Retina (tissue), 1 donor: Measurements from ENCODE around the gene MYL6.
"Not testable (repeated sequence)": the region's sequence is repeated elsewhere in the genome, so short reads cannot be mapped to it uniquely, and the experiment has no call there.

Experiments
- DNase-seq: peaks from one replicate; pipeline ENCODE4 v3.0.0-alpha.2; 2016

Gene MYL6

DNA sequence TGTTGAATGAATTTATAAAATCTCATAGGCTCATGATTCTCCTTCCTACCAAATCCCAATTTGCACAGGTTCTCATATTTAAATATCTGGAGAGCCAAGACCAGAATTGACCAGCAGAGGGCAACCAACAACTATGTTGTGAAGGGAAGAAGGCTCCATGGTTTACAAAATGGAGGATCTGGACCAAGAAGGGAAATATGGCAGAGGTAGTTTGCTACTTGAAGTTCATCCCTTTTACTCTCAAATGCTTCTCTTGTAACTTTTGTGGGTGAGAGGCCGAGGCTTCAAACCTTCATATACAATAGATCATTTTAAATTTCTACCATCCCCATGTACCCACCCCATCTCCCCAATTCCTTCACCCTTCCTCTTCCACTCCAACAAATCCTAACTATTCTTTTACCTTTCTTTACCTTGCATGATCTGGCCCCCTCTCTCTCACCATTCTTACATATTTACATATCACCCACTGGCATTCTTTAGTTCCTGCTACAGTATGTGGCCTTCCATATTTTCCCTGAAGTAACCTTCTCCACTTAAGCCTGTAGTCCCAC lies 34.9 kb downstream of the MYL6 start:
- DNase-seq, result peak; percentile 64

DNA sequence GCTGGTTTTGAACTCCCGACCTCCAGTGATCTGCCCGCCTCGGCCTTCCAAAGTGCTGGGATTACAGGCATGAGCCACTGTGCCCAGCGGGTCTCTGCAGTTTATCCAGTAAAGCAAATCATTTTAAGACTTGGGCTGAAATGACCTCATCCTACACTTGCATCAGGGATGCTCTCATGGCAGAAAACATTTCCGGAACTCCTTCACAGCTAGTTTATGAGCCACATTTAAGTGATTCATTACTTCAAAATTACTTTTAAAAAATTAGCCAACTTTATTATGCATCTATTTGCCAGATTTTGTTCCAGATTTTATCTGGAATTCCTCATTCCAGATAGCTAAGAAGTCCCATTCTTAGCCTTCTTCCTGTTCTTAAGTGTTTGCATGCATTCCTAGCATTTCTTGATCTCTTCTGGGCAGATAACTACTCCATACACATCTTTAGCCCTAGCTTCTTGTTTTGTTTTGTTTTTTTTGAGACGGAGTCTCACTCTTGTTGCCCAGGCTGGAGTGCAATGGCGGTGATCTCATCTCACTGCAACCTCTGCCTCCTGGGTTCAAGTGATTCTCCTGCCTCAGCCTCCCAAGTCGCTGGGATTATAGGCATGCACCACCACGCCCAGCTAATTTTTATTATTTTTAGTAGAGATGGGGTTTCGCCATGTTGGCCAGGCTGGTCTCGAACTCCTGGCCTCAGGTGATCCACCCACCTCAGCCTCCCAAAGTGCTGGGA lies 38.8 kb downstream of the MYL6 start:
- DNase-seq, result not testable (repeated sequence)

DNA sequence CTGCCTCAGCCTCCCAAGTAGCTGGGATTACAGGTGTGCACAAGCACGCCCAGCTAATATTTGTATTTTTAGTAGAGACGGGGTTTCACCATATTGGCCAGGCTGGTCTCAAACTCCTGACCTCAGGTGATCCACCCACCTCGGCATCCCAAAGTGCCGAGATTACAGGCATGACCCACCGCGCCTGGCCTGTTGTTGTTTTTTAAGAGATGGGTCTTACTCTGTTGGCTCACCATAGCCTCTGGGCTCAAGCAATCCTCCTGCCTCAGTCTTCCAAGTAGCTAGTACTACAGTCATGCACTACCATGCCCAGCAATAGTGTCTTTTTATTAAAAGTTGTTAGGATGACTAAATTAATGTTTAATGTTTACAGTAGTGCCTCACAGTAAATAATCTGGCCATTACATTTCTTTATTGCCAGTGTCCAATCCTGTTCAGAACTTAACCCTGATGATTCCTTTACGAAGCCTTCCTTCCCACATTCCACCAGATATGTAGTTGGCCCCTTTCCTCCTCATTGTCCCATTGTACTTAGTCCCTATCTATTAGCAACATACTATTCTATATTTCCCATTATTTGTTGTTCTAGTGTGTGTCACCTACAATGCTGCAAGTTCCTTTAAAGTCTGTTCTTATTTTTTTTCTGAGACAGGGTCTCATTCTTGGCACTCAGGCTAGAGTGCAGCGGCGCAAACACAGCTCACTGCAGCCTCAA lies 39.9 kb downstream of the MYL6 start:
- DNase-seq, result no peak

DNA sequence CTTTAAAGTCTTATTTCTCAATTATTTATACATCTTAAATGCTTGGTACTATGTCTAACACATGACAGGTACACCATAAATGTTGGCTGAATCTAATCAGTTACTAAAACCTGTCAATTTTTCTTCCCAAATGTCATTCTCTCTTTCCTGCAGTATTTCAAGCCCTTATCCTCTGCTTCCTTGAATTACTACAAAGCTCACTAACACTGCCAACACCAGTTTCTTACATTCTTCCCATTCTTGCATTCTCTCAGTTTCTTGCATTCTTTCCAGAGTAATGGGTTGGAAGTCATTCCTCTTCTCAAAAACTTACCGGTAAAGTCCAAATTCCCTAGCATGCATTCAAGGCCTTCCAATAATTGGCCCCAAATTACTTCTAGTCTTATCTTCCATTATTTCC lies 40.7 kb downstream of the MYL6 start:
- DNase-seq, result no peak

DNA sequence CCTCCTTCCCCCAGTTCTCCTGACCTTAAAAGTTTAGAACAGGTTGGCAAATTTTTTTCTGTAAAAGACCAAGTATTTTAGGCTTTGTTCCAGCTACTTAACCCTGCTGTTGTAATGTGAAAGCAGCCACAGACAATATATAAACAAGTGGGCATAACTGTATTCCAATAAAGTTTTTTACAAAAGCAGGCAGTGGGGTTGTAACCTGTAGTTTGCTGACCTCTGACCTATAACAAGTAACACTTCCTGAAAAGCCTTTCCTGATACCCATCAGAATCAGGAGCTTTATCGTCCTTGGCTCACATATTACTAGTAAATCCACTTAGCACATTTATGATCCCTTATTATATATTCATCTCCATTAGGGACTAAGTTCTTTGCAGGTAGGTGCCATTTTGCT lies 44.2 kb downstream of the MYL6 start:
- no peak for DNase-seq

DNA sequence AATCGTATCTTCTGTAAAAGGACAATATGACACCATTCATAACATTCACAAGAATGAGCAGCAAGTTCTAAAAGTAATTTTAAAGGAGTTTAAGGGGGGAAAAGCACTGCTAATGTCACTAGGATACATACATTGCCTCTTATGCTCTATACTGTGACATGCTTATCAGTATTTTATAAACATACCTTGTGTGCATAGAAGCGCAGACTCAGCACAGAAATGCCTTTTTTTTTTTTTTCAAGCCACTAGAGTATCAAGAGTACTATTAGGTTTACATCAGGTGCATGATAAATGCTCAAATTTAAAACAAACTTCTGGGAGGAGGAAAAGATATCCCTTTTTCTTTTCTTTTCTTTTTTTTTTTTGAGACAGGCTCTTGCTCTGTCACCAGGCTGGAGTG lies 44.7 kb downstream of the MYL6 start:
- DNase-seq, result no peak

DNA sequence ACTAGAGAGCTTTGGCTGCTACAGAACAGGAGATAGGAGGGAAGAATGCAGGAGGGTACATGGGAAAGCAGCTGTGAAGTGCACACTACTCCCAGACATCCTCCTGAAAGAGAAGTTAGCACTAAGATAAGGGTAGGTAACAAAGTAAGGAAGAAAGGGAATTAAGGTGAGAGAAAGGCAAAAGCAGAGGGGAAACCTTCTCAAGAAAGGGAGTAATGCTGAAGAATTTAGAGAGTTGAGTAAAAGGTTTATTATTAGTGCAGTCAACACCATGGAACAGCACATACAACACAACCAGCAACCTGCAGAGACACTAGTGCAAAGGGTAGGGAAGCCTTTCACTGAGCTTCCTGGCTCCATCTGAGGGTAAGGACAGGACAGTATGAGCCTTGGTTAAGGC lies 46.1 kb downstream of the MYL6 start:
- no peak for DNase-seq

DNA sequence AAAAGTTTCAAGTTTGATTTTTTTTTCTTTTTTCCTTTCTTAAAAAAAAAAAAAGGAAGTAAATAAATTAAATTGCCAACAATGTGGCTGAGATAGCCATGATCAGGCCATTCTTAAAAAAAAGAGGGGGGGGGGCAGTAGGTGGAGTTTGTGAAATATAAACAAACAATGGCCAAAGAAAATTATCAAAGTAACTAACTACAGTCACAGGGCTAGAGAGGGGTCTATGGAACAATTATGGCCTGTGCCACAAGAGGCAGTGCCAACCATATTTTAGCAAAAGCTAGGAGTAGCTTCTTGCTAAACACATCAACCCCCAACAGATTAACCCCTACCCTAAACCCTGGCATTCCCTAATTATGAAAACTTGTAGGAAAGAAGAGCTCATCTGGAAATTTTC lies 47.3 kb downstream of the MYL6 start:
- no peak for DNase-seq

DNA sequence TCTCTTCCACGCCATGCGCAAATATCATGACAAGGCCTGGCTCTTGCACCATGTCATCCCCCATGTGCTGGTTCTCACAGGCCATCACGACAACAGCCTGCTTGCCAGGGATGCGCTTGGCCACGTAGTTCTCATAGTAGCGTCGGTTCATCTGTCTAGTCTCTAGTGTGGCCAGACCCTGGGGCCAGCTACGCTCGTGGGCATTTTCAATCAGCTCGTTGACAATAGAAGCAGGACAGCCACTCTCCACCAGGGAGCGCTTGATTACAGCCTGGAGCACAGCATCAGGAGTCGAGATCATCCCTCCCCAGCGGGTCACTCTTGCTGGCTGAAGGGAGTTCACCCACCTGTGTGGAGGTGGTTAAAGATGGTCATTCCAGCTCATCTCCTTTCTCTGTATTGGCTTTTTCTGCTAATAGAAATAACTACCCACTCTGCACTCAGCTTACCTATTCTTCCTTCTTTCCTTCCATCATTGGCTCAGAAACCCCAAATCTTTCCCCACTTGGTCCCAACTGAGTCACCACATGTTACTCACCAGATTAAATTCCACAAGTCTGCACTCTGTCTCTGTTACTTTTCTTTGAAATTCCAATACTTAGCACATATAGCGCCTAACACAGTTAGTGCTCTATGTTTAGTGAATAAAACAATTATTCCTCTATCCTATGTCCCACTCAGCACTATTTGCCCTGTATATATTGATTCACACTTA lies 48.5 kb downstream of the MYL6 start:
- peak; percentile 42 for DNase-seq

DNA sequence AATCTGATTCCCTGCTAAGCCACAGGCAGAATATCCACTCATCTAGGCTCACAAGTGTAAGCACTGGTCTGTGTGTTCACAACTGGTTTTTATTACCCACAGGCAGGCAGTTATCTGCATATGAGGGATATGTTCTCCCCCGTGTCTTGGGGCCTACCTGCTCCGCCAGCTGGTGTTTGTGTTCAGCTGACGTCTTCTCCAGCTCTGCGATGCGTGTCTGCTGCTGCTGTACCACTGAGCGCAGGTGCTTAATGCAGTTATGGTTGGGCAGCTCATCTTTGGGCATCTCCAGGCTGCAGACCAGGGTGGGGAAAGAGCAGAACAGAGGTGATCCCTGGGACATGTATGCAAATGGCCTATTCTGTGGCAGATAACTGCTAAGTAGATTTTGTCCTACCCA lies 49.8 kb downstream of the MYL6 start:
- DNase-seq, result no peak
